ENCODE results near the gene FBXW11. TPM values are rescaled to one million over a fixed set of nuclear protein-coding genes. Genes with fewer than 3 reads are reported as not detected.

FBXW11 gene
- total and polyA plus RNA-seq, 2 experiments from 2014 or later = 59.0 to 98.0 TPM

DNA sequence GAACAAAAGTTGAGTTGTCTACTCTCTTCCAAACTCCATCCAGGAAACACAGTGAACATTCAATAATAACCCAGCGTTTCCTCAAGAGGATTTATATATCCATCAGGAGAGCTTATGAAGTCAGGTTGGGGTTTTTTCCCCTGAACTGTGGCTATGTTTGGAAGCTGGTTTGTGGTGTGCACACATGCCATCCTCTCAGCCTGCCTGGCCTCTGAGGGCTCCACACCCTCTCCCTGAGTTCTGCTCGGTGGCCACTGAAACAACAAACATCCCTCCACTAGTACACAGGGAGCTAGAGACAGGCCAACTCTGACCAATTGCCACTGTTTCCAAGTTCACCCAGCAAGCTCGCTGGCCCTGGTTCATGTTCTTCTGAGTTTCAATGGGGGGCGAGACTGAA is 185.2 kb downstream of the FBXW11 start:
- H3K4me3 ChIP-seq = no peak overlapping the region
- H3K27me3 ChIP-seq = no peaks in the 10 kb centered on the region
- TF ChIP-seq, protein P1, sequence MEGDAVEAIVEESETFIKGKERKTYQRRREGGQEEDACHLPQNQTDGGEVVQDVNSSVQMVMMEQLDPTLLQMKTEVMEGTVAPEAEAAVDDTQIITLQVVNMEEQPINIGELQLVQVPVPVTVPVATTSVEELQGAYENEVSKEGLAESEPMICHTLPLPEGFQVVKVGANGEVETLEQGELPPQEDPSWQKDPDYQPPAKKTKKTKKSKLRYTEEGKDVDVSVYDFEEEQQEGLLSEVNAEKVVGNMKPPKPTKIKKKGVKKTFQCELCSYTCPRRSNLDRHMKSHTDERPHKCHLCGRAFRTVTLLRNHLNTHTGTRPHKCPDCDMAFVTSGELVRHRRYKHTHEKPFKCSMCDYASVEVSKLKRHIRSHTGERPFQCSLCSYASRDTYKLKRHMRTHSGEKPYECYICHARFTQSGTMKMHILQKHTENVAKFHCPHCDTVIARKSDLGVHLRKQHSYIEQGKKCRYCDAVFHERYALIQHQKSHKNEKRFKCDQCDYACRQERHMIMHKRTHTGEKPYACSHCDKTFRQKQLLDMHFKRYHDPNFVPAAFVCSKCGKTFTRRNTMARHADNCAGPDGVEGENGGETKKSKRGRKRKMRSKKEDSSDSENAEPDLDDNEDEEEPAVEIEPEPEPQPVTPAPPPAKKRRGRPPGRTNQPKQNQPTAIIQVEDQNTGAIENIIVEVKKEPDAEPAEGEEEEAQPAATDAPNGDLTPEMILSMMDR (IDR thresholded peaks at IDR 0.05; ENCODE audit: low read depth, low read length) = no peak
- no peaks in the 10 kb centered on the region for H3K36me3 ChIP-seq
- DNase-seq (ENCODE audit: low read depth in 1 of 2, low spot score in 1 of 2) = no peak
- no peak overlapping the region for H3K27ac ChIP-seq
- H3K4me1 ChIP-seq (ENCODE audit: low read depth) = peaks cover 4% of the 10 kb centered on the region
- H3K9me3 ChIP-seq (ENCODE audit: low read depth) = no peaks in the 10 kb centered on the region

DNA sequence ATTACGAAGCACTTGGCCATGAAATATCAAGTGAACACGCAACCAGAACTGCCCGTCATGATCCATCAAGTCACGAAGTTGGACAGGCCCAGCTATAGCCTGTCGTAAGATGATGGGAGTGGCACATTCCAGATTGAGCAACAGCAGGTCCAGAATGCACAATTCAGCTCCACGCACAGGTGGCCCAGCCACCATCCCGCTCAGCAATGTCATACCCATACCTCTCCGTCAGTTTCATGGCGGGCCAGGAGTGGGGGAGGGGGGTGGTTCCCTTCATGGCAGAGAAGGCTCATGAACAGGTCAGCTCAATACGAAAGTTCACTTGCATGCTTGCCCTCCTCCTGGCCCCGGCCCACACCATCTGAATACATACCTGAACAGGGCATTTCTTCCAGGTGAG is 185.9 kb downstream of the FBXW11 start:
- TF ChIP-seq, protein P1 (IDR thresholded peaks at IDR 0.05; ENCODE audit: low read depth, low read length) = no peak
- no peak for DNase-seq (ENCODE audit: low read depth in 1 of 2, low spot score in 1 of 2)
- no peak overlapping the region for H3K27ac ChIP-seq
- H3K4me1 ChIP-seq (ENCODE audit: low read depth) = peaks cover 4% of the 10 kb centered on the region
- no peaks in the 10 kb centered on the region for H3K36me3 ChIP-seq
- H3K4me3 ChIP-seq = no peak overlapping the region
- H3K9me3 ChIP-seq (ENCODE audit: low read depth) = no peaks in the 10 kb centered on the region
- no peaks in the 10 kb centered on the region for H3K27me3 ChIP-seq

DNA sequence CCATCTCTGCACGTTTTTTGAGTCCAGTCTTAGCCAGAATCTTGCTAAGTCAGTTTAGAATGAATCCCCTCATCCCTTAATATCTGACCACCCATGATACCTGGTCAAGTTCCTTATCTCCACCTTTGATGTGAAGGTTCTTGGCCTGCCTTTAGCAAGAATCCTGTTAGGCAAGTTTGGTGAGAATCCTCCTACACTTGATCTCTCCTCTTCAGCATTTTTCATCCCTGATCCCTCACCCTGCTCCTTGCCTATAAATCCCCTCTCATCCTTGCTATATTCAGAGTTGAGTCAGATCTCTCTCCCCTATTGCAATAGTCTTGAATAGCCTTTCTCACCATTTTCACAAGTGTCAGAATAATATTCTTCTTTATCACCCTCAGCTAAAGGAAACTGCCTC is 189.8 kb downstream of the FBXW11 start:
- no peaks in the 10 kb centered on the region for H3K9me3 ChIP-seq (ENCODE audit: low read depth)
- TF ChIP-seq, protein P1 (IDR thresholded peaks at IDR 0.05; ENCODE audit: low read depth, low read length) = no peak
- no peaks in the 10 kb centered on the region for H3K4me1 ChIP-seq (ENCODE audit: low read depth)
- H3K4me3 ChIP-seq = no peak overlapping the region
- no peaks in the 10 kb centered on the region for H3K27me3 ChIP-seq
- no peak for DNase-seq (ENCODE audit: low read depth in 1 of 2, low spot score in 1 of 2)
- no peak overlapping the region for H3K27ac ChIP-seq
- no peaks in the 10 kb centered on the region for H3K36me3 ChIP-seq

DNA sequence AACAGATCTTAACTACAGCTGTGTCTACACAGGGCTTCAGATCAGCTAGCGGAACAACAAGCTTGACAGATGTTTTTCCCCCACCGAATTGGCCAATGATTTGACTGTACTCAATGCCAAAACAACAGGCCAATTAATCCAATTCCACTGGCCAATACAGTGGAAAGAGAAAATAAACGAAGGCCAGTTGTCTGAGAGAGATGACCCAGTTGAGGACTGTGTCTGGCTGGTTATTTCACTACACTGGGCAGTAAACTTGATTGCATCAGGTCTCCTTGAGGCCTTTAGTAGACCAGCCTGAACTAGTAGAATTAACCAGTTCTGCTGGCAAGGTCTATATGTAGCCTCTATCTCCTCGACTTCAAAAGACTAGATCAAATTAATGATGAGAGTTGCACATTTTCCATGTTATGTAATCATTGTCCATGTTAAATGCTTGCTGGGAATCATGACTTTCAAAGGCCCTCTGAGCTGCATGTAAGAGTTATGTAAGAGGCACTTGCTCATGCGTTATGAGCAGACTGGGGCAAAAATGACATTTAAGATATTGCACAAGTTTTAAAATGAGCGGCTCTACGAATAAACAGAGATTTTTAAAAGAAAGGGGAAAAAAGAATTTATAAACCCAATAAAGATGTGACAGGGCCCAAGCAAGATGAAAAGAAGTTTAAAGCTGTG is 192.5 kb downstream of the FBXW11 start:
- no peaks in the 10 kb centered on the region for H3K9me3 ChIP-seq (ENCODE audit: low read depth)
- TF ChIP-seq, protein P1 (IDR thresholded peaks at IDR 0.05; ENCODE audit: low read depth, low read length) = no peak
- H3K4me3 ChIP-seq = no peak overlapping the region
- no peaks in the 10 kb centered on the region for H3K4me1 ChIP-seq (ENCODE audit: low read depth)
- no peaks in the 10 kb centered on the region for H3K27me3 ChIP-seq
- H3K36me3 ChIP-seq = no peaks in the 10 kb centered on the region
- DNase-seq (ENCODE audit: low read depth in 1 of 2, low spot score in 1 of 2) = no peak
- no peak overlapping the region for H3K27ac ChIP-seq

DNA sequence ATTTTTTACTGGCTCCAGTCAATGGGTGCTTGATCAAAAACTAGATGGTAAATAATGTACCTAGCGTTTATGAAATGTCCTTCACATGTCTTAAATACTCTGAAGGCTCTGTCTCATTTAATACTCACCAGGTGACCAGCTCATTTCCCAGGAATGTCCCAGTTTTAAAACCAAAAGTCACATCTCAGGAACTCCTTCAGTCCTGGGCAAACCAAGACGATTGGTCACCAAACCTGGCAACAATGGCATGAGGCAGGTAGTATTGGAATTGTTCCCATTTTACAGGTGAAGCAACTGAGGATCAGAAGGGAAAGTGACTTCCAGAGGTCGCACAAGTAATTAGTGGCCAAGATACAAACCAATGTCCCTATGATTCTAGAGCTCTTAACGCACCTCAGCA is 193.2 kb downstream of the FBXW11 start:
- H3K27me3 ChIP-seq = no peaks in the 10 kb centered on the region
- no peak for DNase-seq (ENCODE audit: low read depth in 1 of 2, low spot score in 1 of 2)
- H3K4me3 ChIP-seq = no peak overlapping the region
- H3K9me3 ChIP-seq (ENCODE audit: low read depth) = no peaks in the 10 kb centered on the region
- H3K27ac ChIP-seq = no peak overlapping the region
- H3K4me1 ChIP-seq (ENCODE audit: low read depth) = no peaks in the 10 kb centered on the region
- H3K36me3 ChIP-seq = no peaks in the 10 kb centered on the region
- TF ChIP-seq, protein P1 (IDR thresholded peaks at IDR 0.05; ENCODE audit: low read depth, low read length) = no peak

Other genes starting within 250 kb of the FBXW11 start
- gene SMIM23, start 220.8 kb downstream of the FBXW11 start, total RNA-seq = not detected in 2 replicates
- not detected in 2 replicates for gene SMIM23, start 220.8 kb downstream of the FBXW11 start, polyA plus RNA-seq
- 7.6 and 16.4 TPM in 2 replicates for gene STK10, start 181.6 kb upstream of the FBXW11 start, total RNA-seq
- gene STK10, start 181.6 kb upstream of the FBXW11 start, polyA plus RNA-seq = 8.3 and 10.8 TPM in 2 replicates
- not detected in 2 replicates for gene EFCAB9, start 187.5 kb upstream of the FBXW11 start, total RNA-seq
- gene EFCAB9, start 187.5 kb upstream of the FBXW11 start, polyA plus RNA-seq = not detected in 2 replicates